ELF-1 (cell line): Measurements from ENCODE around the gene ARHGEF10L.
"Not testable (repeated sequence)": the region's sequence is repeated elsewhere in the genome, so short reads cannot be mapped to it uniquely, and the experiment has no call there.

Source experiments
- DNase-seq: peaks from one replicate; pipeline ENCODE4 v3.0.0-alpha.2; 2016; ENCODE audit warnings: low read depth, low spot score

Gene ARHGEF10L

GRCh38 chr1:17741052-17741451 is 201.6 kb downstream of the ARHGEF10L start:
- DNase-seq: no peak

- no peak for DNase-seq
Observed at GRCh38 chr1:17742583-17742982, 203.1 kb downstream of the ARHGEF10L start.

- DNase-seq: no peak
Observed at GRCh38 chr1:17743008-17743647, 203.6 kb downstream of the ARHGEF10L start.

GRCh38 chr1:17743925-17744324 is 204.4 kb downstream of the ARHGEF10L start:
- no peak for DNase-seq

- no peak for DNase-seq
Observed at GRCh38 chr1:17744666-17745478, 205.4 kb downstream of the ARHGEF10L start.

GRCh38 chr1:17745479-17745955 is 206.0 kb downstream of the ARHGEF10L start:
- no peak for DNase-seq

GRCh38 chr1:17746281-17746680 is 206.8 kb downstream of the ARHGEF10L start:
- not testable (repeated sequence) for DNase-seq

- no peak for DNase-seq
Observed at GRCh38 chr1:17746920-17747319, 207.4 kb downstream of the ARHGEF10L start.
